Smooth muscle cell (in vitro differentiated cells): ENCODE results near the gene PWWP2B. TPM values are rescaled to one million over a fixed set of nuclear protein-coding genes. Genes with fewer than 3 reads are reported as not detected.
"Not testable (repeated sequence)": the region's sequence is repeated elsewhere in the genome, so short reads cannot be mapped to it uniquely, and the experiment has no call there.

Experiments
- DNase-seq: peaks from one replicate; lab custom pipeline; 2025; ENCODE audit not compliant: unreplicated experiment; lab: John Stamatoyannopoulos, UW
- H2AFZ ChIP-seq: fragments of 200-600 bp; sonication (generic); 2 replicates; pipeline ENCODE4 v1.6.0; 2016; ENCODE audit warnings: antibody characterized with exemption, low read depth, mild to moderate bottlenecking
- H3F3A ChIP-seq: fragments of 200-600 bp; sonication (generic); 2 replicates; pipeline ENCODE4 v1.6.0; 2017; ENCODE audit warnings: antibody characterized with exemption, low read depth
- H3K27ac ChIP-seq: fragments of 200-600 bp; sonication (generic); 2 replicates; pipeline ENCODE4 v1.5.1; 2016; ENCODE audit warnings: low read depth, mild to moderate bottlenecking
- H3K27me3 ChIP-seq: fragments of 200-600 bp; sonication (generic); 2 replicates; pipeline ENCODE4 v1.6.1; 2016; ENCODE audit warnings: low read depth, mild to moderate bottlenecking
- H3K36me3 ChIP-seq: fragments of 200-600 bp; sonication (generic); 2 replicates; pipeline ENCODE4 v1.5.1; 2016; ENCODE audit warnings: low read depth
- H3K4me1 ChIP-seq: fragments of 200-600 bp; sonication (generic); 2 replicates; pipeline ENCODE4 v1.5.1; 2016; ENCODE audit warnings: low read depth
- H3K4me2 ChIP-seq: fragments of 200-600 bp; sonication (generic); 2 replicates; pipeline ENCODE4 v1.6.0; 2016; ENCODE audit warnings: mild to moderate bottlenecking
- H3K4me3 ChIP-seq: fragments of 200-600 bp; sonication (generic); 2 replicates; pipeline ENCODE4 v1.5.1; 2016; ENCODE audit warnings: mild to moderate bottlenecking
- H3K79me2 ChIP-seq: fragments of 200-600 bp; sonication (generic); 2 replicates; pipeline ENCODE4 v1.6.0; 2016; ENCODE audit warnings: low read depth, mild to moderate bottlenecking
- H3K9ac ChIP-seq: fragments of 200-600 bp; sonication (generic); 2 replicates; pipeline ENCODE4 v1.6.0; 2016; ENCODE audit warnings: low read depth
- H3K9me3 ChIP-seq: fragments of 200-600 bp; sonication (generic); replicated peaks from 2 replicates; pipeline ENCODE4 v1.5.1; 2016; ENCODE audit warnings: low read depth
- H4K20me1 ChIP-seq: fragments of 200-600 bp; sonication (generic); 2 replicates; pipeline ENCODE4 v1.6.0; 2016; ENCODE audit warnings: low read depth
- WGBS: methylation state at CpG from one replicate; pipeline ENCODE4 v1.1.7; 2016; ENCODE audit warnings: low lambda C conversion rate; 5-methylcytosine and 5-hydroxymethylcytosine counted together
- polyA plus RNA-seq: library from polyadenylated mRNA; unstranded; fragments of >200 nt; fragmentation: Nextera tagmentation; extraction: Ambion mirVana; gene quantifications from 2 replicates; pipeline ENCODE4 v1.2.1, GENCODE V29; 2016
- total RNA-seq: library from RNA; depleted of rRNA; stranded (reverse); fragments of >200 nt; gene quantifications from 2 replicates; pipeline ENCODE4 v1.2.3, GENCODE V29; 2014
- TF ChIP-seq, protein P1 (sequence below): fragments of 200-600 bp; sonication (generic); IDR thresholded peaks from 2 replicates; pipeline ENCODE4 v1.5.1; 2017; ENCODE audit warnings: borderline replicate concordance, mild to moderate bottlenecking, antibody characterized with exemption; ENCODE audit not compliant: insufficient read depth, poor library complexity, severe bottlenecking

PWWP2B gene
- total and polyA plus RNA-seq, 2 experiments from 2014 or later = 8.3 to 13.2 TPM

DNA sequence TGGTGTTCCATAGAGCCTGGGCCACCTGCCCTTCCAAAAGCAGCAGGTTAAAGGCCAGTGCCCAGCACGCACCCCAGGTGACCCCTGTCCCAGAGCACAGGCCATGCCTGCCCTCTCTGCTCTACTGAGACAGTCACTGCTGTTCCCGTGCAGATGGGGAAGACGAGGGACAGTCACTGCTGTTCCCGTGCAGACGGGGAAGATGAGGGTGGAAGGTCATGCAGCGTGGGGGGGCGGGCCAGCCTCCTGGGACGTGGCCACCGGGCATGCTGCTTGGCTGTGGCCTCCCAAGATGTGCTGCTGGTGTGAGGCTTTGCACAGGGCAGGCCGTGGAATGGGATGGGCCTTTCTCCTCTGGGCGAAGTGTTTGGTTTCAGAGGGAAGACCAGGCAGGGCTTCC is 46.6 kb upstream of the PWWP2B start:
- H3K27ac ChIP-seq = no peak overlapping the region
- H3K9me3 ChIP-seq = no peaks in the 10 kb centered on the region
- 88% methylated on average over 11 of the region's 11 CpGs for WGBS

DNA sequence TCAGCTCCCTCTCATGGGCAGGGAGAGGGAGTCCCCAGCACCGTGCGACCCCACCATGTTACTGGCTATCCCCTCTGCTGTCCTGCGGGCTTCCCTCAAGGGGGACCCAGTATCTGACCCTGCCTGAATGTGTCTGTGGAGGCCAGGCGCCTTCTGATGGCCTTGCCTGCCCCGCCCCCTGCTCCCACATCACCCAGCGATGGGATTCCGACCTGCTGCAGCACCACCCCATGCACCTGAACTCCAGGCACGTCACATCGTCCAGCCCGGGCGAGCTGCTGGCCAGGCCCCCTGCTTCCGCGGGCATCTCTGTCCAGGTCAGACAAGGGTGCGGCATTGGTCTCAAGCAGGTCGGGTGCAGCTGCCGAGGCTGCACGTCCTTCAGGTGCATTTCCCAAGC is 46.1 kb upstream of the PWWP2B start:
- Histone ChIP-seq H4K20me1 (no peaks in the 10 kb centered on the region), H3K4me3 (no peak overlapping the region), H3K4me1 (no peaks in the 10 kb centered on the region), H3K36me3 (no peaks in the 10 kb centered on the region), H3K79me2 (no peaks in the 10 kb centered on the region), H3K9ac (no peak overlapping the region), H2AFZ (no peak overlapping the region), H3K27me3 (no peaks in the 10 kb centered on the region), H3K4me2 (no peak overlapping the region), H3K9me3 (no peaks in the 10 kb centered on the region), H3K27ac (no peak overlapping the region), H3F3A (no peaks in the 10 kb centered on the region)
- no peak for DNase-seq
- TF ChIP-seq, protein P1, sequence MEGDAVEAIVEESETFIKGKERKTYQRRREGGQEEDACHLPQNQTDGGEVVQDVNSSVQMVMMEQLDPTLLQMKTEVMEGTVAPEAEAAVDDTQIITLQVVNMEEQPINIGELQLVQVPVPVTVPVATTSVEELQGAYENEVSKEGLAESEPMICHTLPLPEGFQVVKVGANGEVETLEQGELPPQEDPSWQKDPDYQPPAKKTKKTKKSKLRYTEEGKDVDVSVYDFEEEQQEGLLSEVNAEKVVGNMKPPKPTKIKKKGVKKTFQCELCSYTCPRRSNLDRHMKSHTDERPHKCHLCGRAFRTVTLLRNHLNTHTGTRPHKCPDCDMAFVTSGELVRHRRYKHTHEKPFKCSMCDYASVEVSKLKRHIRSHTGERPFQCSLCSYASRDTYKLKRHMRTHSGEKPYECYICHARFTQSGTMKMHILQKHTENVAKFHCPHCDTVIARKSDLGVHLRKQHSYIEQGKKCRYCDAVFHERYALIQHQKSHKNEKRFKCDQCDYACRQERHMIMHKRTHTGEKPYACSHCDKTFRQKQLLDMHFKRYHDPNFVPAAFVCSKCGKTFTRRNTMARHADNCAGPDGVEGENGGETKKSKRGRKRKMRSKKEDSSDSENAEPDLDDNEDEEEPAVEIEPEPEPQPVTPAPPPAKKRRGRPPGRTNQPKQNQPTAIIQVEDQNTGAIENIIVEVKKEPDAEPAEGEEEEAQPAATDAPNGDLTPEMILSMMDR = no peak
- WGBS = 96% methylated on average over 16 of the region's 17 CpGs

More for the DNA sequence above, 46.6 kb upstream of the PWWP2B start:
- no peak overlapping the region for H2AFZ ChIP-seq
- no peak overlapping the region for H3K4me3 ChIP-seq
- no peak overlapping the region for H3K4me2 ChIP-seq
- H3K36me3 ChIP-seq = no peaks in the 10 kb centered on the region
- H4K20me1 ChIP-seq = no peaks in the 10 kb centered on the region
- no peaks in the 10 kb centered on the region for H3F3A ChIP-seq
- no peak for DNase-seq
- TF ChIP-seq, protein P1 = no peak
- no peaks in the 10 kb centered on the region for H3K79me2 ChIP-seq
- no peaks in the 10 kb centered on the region for H3K4me1 ChIP-seq
- no peak overlapping the region for H3K9ac ChIP-seq
- H3K27me3 ChIP-seq = no peaks in the 10 kb centered on the region

DNA sequence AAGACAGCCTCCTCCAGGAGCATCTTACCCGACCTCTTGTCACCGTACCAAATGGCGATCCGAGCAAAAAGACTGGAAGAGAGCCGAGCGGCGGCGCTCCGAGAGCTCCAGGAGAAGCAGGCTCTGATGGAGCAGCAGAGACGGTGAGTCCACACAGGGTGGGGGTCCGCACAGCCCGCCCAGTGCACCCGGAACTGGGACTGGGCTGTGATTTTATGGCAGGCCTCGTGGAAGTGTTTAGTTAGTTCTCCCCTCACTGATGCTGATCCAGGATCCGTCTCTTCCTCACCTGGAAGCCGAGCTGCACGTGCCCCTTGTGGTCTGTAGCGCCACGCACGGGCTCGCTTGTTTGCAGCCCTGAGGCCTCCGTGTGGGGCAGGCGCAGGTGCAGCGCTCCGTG is 45.4 kb upstream of the PWWP2B start:
- H3K4me3 ChIP-seq = no peak overlapping the region
- H3K27me3 ChIP-seq = no peaks in the 10 kb centered on the region
- TF ChIP-seq, protein P1 = no peak
- H3K4me2 ChIP-seq = no peak overlapping the region
- H3K4me1 ChIP-seq = no peaks in the 10 kb centered on the region
- H3K27ac ChIP-seq = no peak overlapping the region
- H4K20me1 ChIP-seq = no peaks in the 10 kb centered on the region
- WGBS = 80% methylated on average over 25 of the region's 25 CpGs
- no peak for DNase-seq
- H3K36me3 ChIP-seq = no peaks in the 10 kb centered on the region
- no peaks in the 10 kb centered on the region for H3K79me2 ChIP-seq
- no peaks in the 10 kb centered on the region for H3F3A ChIP-seq
- no peaks in the 10 kb centered on the region for H3K9me3 ChIP-seq
- no peak overlapping the region for H2AFZ ChIP-seq
- no peak overlapping the region for H3K9ac ChIP-seq

DNA sequence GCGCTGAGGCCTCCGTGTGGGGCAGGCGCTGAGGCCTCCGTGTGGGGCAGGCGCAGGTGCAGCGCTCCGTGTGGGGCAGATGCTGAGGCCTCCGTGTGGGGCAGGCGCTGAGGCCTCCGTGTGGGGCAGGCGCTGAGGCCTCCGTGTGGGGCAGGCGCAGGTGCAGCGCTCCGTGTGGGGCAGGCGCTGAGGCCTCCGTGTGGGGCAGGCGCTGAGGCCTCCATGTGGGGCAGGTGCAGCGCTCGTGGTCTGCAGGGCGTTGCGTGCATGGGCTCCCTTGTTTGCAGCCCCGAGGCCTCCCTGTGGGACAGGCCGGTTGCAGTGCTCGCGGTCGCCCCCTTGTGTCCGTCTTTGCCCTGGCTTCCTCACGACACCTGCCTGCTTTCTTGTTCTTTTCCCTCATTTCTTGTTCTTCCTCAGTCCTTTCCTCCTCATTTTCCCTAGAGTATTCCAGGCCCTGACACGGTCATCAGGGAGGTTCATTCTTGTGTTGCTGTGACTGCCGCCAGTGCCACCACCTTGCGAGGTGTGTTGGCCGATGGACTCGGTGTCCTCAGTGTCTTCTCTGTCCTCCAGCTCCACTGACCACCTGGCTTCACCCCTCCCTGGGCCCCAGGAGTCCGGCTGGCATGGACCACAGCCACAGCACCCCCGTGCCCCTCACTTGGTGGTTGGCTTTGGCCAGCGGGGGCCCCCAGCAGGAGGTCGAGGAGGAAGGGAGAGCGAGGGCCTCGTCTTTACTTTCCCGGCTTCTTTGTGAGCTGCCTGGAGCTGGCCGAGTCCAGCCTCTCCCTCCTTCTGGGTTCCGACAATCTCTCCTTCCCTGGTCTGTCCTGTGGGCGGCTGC is 44.3 kb upstream of the PWWP2B start:
- not testable (repeated sequence) for H3K27ac ChIP-seq
- 54% methylated on average over 23 of the region's 44 CpGs for WGBS

More for the DNA sequence above, 44.3 kb upstream of the PWWP2B start:
- H2AFZ ChIP-seq, H4K20me1 ChIP-seq, H3K9me3 ChIP-seq, H3K4me1 ChIP-seq, H3K4me3 ChIP-seq, H3K36me3 ChIP-seq, H3K4me2 ChIP-seq, H3F3A ChIP-seq, H3K27me3 ChIP-seq, H3K9ac ChIP-seq, H3K79me2 ChIP-seq: not testable (repeated sequence)
- TF ChIP-seq, protein P1 = peak; percentile 65
- peak; percentile 20 for DNase-seq
